Ectodermal cell (in vitro differentiated cells): Measurements from ENCODE around the gene ANKRD11.
"Not testable (repeated sequence)": the region's sequence is repeated elsewhere in the genome, so short reads cannot be mapped to it uniquely, and the experiment has no call there.

Experiments
- H3K27ac ChIP-seq: 2 replicates; pipeline ENCODE4 v1.7.0; 2013; ENCODE audit warnings: mild to moderate bottlenecking, low read depth, low read length; ENCODE audit not compliant: insufficient read depth, poor library complexity, severe bottlenecking
- H3K27me3 ChIP-seq: 2 replicates; pipeline ENCODE4 v1.7.0; 2013; ENCODE audit warnings: mild to moderate bottlenecking, low read length; ENCODE audit not compliant: insufficient read depth, control insufficient read depth, poor library complexity, severe bottlenecking
- H3K36me3 ChIP-seq: one replicate; pipeline ENCODE4 v1.7.0; 2013; ENCODE audit warnings: low read length; ENCODE audit not compliant: control insufficient read depth, insufficient read depth
- H3K4me1 ChIP-seq: one replicate; pipeline ENCODE4 v1.7.0; 2013; ENCODE audit warnings: low read length; ENCODE audit not compliant: control insufficient read depth, insufficient read depth
- H3K4me3 ChIP-seq: 2 replicates; pipeline ENCODE4 v1.7.0; 2013; ENCODE audit warnings: low read depth, low read length, control low read depth; ENCODE audit not compliant: insufficient read depth
- H3K9me3 ChIP-seq: 2 replicates; pipeline ENCODE4 v1.7.0; 2013; ENCODE audit warnings: mild to moderate bottlenecking, low read length, moderate library complexity; ENCODE audit not compliant: control insufficient read depth
- WGBS, 2 experiments: methylation state at CpG; one replicate each; pipeline ENCODE4 v1.1.7; 2013; ENCODE audit warnings: missing lambda C conversion rate in 2 of 2; 5-methylcytosine and 5-hydroxymethylcytosine counted together

Gene ANKRD11

DNA sequence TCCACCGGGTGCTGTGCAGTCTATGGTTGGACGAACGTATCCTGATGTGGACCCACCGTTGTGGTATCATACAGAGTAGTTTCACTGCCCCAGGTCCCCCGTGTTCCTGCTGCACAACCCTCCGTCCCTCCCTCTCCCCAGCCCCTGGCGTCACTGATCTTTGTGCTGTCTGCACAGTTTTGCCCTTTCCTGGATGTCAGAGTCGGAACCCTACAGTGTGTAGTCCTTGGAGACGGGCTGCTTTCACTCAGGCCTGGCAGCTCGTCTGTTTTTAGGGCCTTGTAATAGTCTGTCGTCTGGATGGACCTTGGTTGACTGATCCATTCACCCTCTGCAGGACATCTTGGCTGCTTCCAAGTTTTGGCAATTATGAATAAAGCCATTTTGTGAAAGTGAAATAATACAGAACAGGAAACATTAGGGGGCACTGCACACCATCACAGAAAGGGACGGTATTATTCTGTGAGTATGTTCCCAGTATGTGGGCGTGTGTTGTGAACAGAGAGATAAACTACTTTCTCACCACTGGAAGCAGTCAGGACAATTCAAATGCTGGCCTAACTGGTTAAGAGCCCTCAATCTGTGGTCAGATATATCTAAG, 156.9 kb downstream of the ANKRD11 start:
- H3K36me3 ChIP-seq, H3K9me3 ChIP-seq, H3K27ac ChIP-seq, H3K27me3 ChIP-seq, H3K4me3 ChIP-seq: not testable (repeated sequence)
- 84% methylated on average over 10 to 12 of the region's 13 CpGs for WGBS, 2 experiments
- H3K4me1 ChIP-seq: peaks cover 21% of the 10 kb centered on the region

DNA sequence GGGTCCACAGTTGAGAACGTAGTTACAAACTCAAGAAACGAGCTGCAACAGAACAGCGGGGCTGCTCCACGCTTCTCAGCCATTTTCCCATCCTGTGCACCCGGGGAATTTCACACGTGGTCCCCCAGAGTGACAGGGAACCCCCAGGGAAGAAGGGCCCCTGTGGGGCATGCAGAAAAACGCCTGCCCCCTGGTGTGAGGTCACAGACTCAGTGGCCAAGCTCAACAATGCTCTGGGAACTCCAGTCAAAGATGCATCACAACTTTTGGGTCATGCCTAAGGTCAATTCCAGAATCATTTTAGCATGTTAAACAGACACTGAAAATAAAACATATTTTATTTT, 157.5 kb downstream of the ANKRD11 start:
- H3K27me3 ChIP-seq: no peaks in the 10 kb centered on the region
- 63 to 64% methylated on average over 7 of the region's 7 CpGs for WGBS, 2 experiments
- no peak overlapping the region for H3K4me3 ChIP-seq

DNA sequence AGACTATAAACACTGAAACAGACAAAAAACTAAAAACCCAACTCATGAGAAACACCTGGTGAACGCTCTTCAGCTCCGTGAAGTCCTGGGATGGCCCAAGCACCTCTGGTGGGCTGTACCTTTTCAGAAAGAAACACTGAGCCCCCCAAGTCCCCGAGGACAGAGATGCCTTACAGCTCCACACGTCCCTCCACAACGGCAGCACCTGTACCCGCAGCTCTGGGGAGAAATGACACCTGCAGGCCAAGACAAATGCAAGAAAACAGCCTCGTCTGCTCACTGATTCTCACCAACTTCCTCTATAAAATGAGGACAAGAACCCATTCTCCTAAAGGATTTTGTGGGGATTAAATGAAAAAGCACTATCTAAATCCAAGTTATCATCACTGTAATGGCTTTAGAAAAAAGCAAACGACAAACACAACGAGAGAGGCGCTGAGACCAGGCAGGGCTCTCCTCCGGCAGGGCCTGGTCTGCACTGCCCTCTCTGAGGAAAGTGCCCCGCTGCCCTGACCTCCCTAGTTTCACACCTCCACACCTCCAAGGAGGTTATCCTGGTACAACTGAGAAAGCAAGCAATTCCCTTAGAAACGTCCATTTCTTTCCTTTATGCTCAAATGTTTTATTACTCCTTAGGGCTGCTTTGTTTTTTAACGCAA, 158.0 kb downstream of the ANKRD11 start:
- Histone ChIP-seq H3K36me3 (no peaks in the 10 kb centered on the region), H3K4me3 (no peak overlapping the region), H3K9me3 (no peaks in the 10 kb centered on the region), H3K27me3 (no peaks in the 10 kb centered on the region), H3K4me1 (peaks cover 21% of the 10 kb centered on the region), H3K27ac (no peak overlapping the region)
- 81 to 82% methylated on average over 14 of the region's 14 CpGs for WGBS, 2 experiments

More for the DNA sequence above, 157.5 kb downstream of the ANKRD11 start:
- H3K36me3 ChIP-seq: no peaks in the 10 kb centered on the region
- no peaks in the 10 kb centered on the region for H3K9me3 ChIP-seq
- peaks cover 21% of the 10 kb centered on the region for H3K4me1 ChIP-seq
- no peak overlapping the region for H3K27ac ChIP-seq

DNA sequence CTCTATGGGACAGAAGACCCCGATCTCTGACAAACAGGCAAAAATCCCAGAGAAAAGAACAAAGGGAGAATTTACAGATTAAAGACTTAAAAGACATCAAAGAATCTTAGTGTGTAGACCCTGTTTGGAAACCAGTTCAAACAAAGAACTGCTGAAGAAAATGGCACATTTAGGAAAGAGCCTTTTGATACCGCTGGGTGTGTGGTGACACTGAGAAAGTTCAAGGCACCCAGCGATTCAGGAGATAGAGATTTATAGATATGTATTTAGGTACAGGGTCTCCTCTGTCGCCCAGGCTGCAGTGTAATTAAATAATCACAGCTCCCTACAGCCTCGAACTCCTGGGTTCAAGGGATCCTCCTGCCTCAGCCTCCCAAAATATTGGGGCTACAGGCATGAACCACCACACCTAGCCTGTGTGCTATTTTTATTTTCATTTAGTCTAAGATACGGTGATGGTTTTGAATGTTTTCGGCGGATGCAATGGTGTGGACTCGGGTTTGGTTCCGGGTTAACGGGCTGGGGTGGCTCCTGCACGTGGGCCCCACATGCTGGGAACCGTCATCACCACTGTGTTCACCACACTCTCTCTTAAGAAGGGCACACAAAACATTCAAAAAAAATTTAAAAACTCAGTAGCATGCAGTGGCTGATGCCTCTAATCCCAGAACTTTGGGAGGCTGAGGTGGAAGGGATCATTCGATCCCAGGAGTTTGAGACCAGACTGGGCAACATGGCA, 158.8 kb downstream of the ANKRD11 start:
- Histone ChIP-seq H3K27me3 (no peaks in the 10 kb centered on the region), H3K4me3 (no peak overlapping the region), H3K36me3 (no peaks in the 10 kb centered on the region), H3K9me3 (no peaks in the 10 kb centered on the region), H3K27ac (no peak overlapping the region), H3K4me1 (peaks cover 25% of the 10 kb centered on the region)
- 96 to 98% methylated on average over 14 of the region's 14 CpGs for WGBS, 2 experiments

DNA sequence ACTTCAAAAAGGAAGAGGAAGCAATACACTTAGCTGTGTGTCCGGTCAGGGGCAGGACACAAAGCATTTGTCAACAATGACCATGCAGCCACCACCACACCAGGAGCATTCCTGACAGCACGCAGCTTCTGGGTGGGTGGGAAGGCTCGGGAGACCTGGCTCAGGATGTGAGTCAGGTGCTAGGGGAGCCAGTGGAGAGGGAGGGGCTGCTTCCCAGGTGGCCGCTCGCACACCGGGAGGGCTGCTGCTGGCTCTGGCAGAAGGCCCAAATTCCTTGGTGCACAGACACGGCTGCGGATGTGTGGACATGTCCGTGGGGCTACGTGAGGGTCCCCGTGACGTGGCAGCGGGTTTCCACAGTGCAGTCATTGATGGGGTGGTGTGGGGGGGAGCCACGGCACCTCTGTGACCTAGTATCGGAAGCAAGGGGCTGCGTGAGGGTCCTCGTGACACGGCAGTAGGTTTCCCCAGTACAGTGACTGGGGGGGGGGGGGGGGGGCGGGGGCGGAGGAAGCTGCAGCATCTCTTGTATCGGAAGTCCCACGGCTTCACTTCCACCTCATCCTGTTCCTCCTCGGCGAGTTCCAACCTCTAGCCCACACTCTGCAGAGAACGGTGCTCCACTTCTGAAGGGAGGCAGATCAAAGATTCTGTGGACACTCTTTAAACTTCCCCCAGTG, 160.0 kb downstream of the ANKRD11 start:
- 84 to 85% methylated on average over 19 to 25 of the region's 25 CpGs for WGBS, 2 experiments
- Histone ChIP-seq H3K27ac (no peak overlapping the region), H3K27me3 (no peaks in the 10 kb centered on the region), H3K4me3 (no peak overlapping the region), H3K9me3 (no peaks in the 10 kb centered on the region), H3K36me3 (no peaks in the 10 kb centered on the region), H3K4me1 (peaks cover 22% of the 10 kb centered on the region)

DNA sequence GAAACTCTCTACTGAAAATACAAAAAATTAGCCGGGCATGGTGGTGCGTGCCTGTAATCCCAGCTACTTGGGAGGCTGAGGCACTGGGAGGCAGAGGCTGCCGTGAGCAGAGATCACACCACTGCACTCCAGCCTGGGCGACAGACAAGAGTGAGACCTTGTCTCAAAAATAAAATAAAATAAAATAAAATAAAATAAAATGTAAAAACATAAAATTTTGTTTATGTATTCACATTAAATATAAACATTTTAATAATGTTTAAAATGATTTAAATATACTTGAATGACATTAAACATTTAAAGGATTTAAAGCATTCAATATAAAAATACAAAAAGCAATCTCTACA, 160.6 kb downstream of the ANKRD11 start:
- H3K4me3 ChIP-seq, H3K36me3 ChIP-seq, H3K27me3 ChIP-seq, H3K27ac ChIP-seq, H3K9me3 ChIP-seq: not testable (repeated sequence)
- H3K4me1 ChIP-seq: peaks cover 20% of the 10 kb centered on the region
- WGBS, 2 experiments: 91 to 95% methylated on average over 3 of the region's 4 CpGs

DNA sequence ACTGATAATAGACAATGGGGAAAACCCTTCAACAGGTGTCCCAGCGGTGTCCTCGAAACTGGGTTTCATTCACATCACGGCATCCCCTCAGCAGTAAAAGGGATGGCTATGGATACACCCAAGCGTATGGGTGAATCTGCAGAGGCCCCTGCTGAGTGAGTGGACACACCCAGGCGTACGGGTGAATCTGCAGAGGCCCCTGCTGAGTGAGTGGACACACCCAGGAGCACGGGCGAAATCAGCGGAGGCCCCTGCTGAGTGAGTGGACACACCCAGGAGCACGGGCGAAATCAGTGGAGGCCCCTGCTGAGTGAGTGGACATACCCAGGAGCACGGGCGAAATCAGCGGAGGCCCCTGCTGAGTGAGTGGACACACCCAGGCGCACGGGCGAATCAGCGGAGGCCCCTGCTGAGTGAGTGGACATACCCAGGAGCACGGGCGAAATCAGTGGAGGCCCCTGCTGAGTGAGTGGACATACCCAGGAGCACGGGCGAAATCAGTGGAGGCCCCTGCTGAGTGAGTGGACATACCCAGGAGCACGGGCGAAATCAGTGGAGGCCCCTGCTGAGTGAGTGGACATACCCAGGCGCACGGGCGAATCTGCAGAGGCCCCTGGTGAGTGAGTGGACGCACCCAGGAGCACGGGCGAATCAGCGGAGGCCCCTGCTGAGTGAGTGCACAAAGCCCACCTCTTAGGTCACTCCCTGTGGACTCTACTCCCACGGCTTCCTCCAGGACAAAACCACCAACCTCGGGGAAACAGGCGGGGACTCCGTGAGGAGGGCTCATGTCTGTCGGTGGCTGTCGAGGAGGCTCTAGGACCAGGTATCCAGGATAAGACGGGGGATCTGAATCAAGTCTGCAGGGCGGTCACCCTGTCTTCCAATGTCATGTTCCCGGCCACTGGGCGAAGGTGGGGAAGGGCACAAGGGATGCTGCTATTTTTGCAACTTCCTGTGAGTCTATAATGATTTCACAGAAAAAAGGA, 161.7 kb downstream of the ANKRD11 start:
- not testable (repeated sequence) for H3K27ac ChIP-seq

DNA sequence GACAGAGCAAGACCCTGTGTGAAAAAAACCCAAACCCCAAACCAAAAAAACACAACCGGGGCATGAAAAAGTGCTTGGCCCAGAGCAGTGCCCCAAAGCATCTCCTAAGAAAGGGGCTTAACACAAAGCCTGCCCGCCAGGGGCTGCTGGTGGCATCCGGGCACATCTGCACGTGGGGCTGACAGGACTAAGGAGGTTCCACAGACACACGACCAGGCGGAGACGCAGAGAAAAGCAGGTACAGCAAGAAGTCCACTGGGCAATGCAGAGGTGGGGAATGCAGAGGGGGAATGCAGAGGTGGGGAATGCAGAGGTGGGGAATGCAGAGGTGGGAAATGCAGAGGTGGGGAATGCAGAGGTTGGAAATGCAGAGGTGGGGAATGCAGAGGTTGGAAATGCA, 163.6 kb downstream of the ANKRD11 start:
- Histone ChIP-seq H3K9me3 (no peaks in the 10 kb centered on the region), H3K4me1 (peaks cover 35% of the 10 kb centered on the region), H3K27ac (no peak overlapping the region), H3K27me3 (no peaks in the 10 kb centered on the region), H3K4me3 (no peak overlapping the region), H3K36me3 (no peaks in the 10 kb centered on the region)
- 87 to 88% methylated on average over 7 of the region's 7 CpGs for WGBS, 2 experiments

More for the DNA sequence above, 161.7 kb downstream of the ANKRD11 start:
- peaks cover 17% of the 10 kb centered on the region for H3K4me1 ChIP-seq
- WGBS, 2 experiments: 94% methylated on average over 40 to 41 of the region's 41 CpGs
- not testable (repeated sequence) for H3K27me3 ChIP-seq, H3K36me3 ChIP-seq, H3K9me3 ChIP-seq, H3K4me3 ChIP-seq

DNA sequence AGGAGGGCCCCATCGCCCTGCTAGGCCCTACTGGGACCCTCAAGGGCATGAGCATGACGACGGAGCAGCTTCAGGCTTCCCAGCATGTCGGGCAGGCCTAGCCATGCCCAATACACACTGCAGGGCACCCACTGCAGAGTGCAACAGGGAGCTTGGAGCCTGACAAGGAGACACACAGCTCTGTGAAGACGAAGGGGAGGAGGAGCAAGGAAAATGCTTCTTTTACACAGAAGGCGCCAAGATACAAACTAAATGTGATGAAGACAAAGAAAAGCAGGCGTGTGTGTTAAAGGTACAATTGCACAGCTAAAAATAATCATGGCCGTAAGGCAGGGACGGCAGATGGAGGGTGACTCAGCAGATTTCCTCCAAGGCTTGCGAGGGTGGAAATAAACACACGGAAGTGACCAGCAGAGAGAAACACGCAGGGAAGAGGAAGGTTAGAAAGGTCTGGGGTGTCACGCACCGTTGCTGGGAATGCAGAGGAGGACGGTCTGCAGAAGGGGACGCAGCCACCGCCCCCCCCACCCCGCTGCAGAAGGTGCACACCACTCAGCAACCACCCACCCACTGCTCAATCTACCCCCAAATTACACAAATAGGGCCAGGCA, 164.4 kb downstream of the ANKRD11 start:
- peaks cover 40% of the 10 kb centered on the region for H3K4me1 ChIP-seq
- peak overlapping the region; percentile 33 for H3K27ac ChIP-seq
- H3K27me3 ChIP-seq: no peaks in the 10 kb centered on the region
- WGBS, 2 experiments: 87 to 90% methylated on average over 18 of the region's 18 CpGs
- H3K4me3 ChIP-seq: no peak overlapping the region
- H3K36me3 ChIP-seq: no peaks in the 10 kb centered on the region
- no peaks in the 10 kb centered on the region for H3K9me3 ChIP-seq
